Measurements from ENCODE around the gene MSTN. TPM values are rescaled to one million over a fixed set of nuclear protein-coding genes. Genes with fewer than 3 reads are reported as not detected.

The MSTN gene
- total RNA-seq = under 1 TPM in 3 of 4 donors, not detected in 1; 0.13 to 0.21 (median 0.19) TPM

DNA sequence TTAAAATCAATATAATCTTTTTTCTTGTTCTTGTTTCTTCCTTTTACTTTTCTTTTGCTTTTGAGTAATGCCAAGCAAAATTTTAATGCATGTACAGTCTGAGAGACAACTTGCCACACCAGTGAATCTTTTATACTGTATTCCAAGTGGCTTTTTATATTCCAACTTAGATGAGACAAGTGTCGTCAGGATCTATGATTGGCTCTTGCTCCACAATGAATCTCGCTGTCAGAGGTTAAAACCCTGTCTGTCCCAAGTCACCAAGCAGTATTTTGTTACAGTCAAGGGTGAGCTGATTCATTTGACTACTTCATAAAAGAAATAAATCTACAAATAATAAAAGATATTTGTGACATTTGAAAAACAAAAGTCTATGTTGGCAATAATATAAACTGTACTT lies at the start of gene MSTN:
TSS of gene MSTN (minus strand) at position 129 of the 400 bp plus-strand sequence. CDS start 133 bp downstream, outside the sequence.
- H3K4me3 ChIP-seq = no peak within 1 kb of the TSS
- H3K27me3 ChIP-seq = no peaks in the 10 kb centered on the region
- intact Hi-C loops (cut with DNase I) = no loop called here
- no peaks in the 10 kb centered on the region for H3K9me3 ChIP-seq
- no peak for TF ChIP-seq POLR2A (IDR thresholded peaks at IDR 0.05)
- TF ChIP-seq, protein P1, sequence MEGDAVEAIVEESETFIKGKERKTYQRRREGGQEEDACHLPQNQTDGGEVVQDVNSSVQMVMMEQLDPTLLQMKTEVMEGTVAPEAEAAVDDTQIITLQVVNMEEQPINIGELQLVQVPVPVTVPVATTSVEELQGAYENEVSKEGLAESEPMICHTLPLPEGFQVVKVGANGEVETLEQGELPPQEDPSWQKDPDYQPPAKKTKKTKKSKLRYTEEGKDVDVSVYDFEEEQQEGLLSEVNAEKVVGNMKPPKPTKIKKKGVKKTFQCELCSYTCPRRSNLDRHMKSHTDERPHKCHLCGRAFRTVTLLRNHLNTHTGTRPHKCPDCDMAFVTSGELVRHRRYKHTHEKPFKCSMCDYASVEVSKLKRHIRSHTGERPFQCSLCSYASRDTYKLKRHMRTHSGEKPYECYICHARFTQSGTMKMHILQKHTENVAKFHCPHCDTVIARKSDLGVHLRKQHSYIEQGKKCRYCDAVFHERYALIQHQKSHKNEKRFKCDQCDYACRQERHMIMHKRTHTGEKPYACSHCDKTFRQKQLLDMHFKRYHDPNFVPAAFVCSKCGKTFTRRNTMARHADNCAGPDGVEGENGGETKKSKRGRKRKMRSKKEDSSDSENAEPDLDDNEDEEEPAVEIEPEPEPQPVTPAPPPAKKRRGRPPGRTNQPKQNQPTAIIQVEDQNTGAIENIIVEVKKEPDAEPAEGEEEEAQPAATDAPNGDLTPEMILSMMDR (IDR thresholded peaks at IDR 0.05) = no peak
- H3K27ac ChIP-seq = no peak within 1 kb of the TSS
- no peak for DNase-seq
- 64 to 73% methylated on average over 2 of the region's 2 CpGs for WGBS, 2 donors
- no peaks in the 10 kb centered on the region for H3K36me3 ChIP-seq
- H3K4me1 ChIP-seq = no peaks in the 10 kb centered on the region

DNA sequence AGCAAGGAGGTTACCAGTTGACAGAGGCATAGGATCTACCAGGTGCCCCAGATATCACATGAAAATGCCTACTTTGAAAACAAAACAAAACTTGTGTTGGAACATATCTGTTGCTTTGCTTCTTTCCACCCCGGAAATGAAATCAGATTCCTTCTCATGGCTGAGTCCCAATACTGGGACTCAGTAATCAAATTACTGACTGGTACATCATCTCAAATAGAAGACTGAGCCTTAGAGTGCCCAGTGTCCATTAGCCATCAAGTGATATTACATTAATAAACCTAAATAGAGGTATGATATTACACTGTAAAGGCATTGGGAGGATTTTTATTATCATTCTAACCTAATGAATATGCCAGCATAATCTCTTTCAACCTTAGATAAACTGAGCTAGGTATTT lies 48.6 kb upstream of the MSTN start:
- H3K27ac ChIP-seq = no peak overlapping the region
- no peak overlapping the region for H3K4me3 ChIP-seq
- intact Hi-C loops (cut with DNase I) = no loop called here
- H3K27me3 ChIP-seq = no peaks in the 10 kb centered on the region
- no peak for TF ChIP-seq POLR2A (IDR thresholded peaks at IDR 0.05)
- TF ChIP-seq, protein P1 (IDR thresholded peaks at IDR 0.05) = no peak
- DNase-seq = no peak
- H3K36me3 ChIP-seq = no peaks in the 10 kb centered on the region
- no peaks in the 10 kb centered on the region for H3K4me1 ChIP-seq
- 75 to 82% methylated on average over 1 of the region's 1 CpG for whole genome bisulfite sequencing, 2 donors
- H3K9me3 ChIP-seq = no peaks in the 10 kb centered on the region

GRCh38 chr2:190110699-190111098 lies 48.2 kb upstream of the MSTN start:
- no peaks in the 10 kb centered on the region for H3K4me1 ChIP-seq
- intact Hi-C loops (cut with DNase I) = no loop called here
- no peaks in the 10 kb centered on the region for H3K9me3 ChIP-seq
- no peak overlapping the region for H3K4me3 ChIP-seq
- TF ChIP-seq, protein P1 (IDR thresholded peaks at IDR 0.05) = no peak
- TF ChIP-seq POLR2A (IDR thresholded peaks at IDR 0.05) = no peak
- no peak for DNase-seq
- no peak overlapping the region for H3K27ac ChIP-seq
- no peaks in the 10 kb centered on the region for H3K36me3 ChIP-seq
- H3K27me3 ChIP-seq = no peaks in the 10 kb centered on the region
- 90% methylated on average over 7 of the region's 7 CpGs for WGBS, 2 donors

GRCh38 chr2:190110131-190110530 lies 47.6 kb upstream of the MSTN start:
- H3K9me3 ChIP-seq = no peaks in the 10 kb centered on the region
- no peaks in the 10 kb centered on the region for H3K27me3 ChIP-seq
- H3K4me1 ChIP-seq = no peaks in the 10 kb centered on the region
- intact Hi-C loops (cut with DNase I) = no loop called here
- WGBS, 2 donors = 84 to 87% methylated on average over 2 of the region's 2 CpGs
- no peaks in the 10 kb centered on the region for H3K36me3 ChIP-seq
- TF ChIP-seq, protein P1 (IDR thresholded peaks at IDR 0.05) = no peak
- TF ChIP-seq POLR2A (IDR thresholded peaks at IDR 0.05) = no peak
- no peak overlapping the region for H3K27ac ChIP-seq
- DNase-seq = no peak
- no peak overlapping the region for H3K4me3 ChIP-seq

DNA sequence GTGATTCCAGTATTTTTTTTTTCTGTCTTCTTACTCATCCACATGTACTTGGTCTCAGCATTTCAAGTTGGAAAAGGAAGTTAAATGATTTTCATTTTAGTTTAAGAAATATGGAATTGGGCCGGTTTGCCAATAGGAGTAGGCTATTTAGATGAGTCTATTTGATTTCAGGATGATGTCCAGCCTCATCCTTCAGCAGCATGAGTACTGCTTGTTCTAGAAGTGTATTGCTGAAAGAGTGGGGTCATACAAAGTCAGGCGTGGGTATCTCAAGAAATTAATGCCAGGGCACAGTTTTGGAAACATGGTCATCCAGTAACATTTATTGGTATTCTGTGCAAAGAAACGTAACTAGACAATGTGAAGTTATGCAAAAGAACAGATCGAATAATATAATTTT lies 44.9 kb upstream of the MSTN start:
- H3K27ac ChIP-seq = no peak overlapping the region
- no peaks in the 10 kb centered on the region for H3K27me3 ChIP-seq
- DNase-seq = no peak
- WGBS, 2 donors = 66 to 69% methylated on average over 4 of the region's 4 CpGs
- intact Hi-C loops (cut with DNase I) = no loop called here
- no peak overlapping the region for H3K4me3 ChIP-seq
- H3K9me3 ChIP-seq = no peaks in the 10 kb centered on the region
- H3K4me1 ChIP-seq = no peaks in the 10 kb centered on the region
- H3K36me3 ChIP-seq = no peaks in the 10 kb centered on the region
- no peak for TF ChIP-seq POLR2A (IDR thresholded peaks at IDR 0.05)

DNA sequence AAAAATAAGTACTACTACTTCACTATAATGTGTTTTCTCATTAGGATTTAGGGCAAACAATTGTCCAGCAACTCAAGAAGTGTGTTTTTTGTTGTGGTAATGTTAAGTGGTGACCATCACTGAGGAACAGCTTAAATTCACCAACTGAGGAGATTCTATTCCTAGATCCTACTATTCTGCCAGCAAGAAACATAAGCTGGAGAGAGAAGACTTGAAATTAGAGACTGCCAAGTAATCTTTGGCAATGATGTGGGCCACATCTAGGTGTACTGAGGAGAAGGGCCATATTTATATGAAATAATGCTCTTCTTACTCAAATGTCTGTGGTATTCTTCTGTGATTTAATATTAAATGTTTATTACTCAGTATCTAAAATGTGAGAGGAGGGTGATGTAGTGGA lies 44.3 kb upstream of the MSTN start:
- Histone ChIP-seq H3K36me3 (no peaks in the 10 kb centered on the region), H3K4me3 (no peak overlapping the region), H3K27ac (no peak overlapping the region), H3K9me3 (no peaks in the 10 kb centered on the region), H3K27me3 (no peaks in the 10 kb centered on the region), H3K4me1 (no peaks in the 10 kb centered on the region)
- no peak for DNase-seq
- TF ChIP-seq, protein P1 (IDR thresholded peaks at IDR 0.05) = no peak
- no peak for TF ChIP-seq POLR2A (IDR thresholded peaks at IDR 0.05)
- intact Hi-C loops (cut with DNase I) = no loop called here
